RWPE1 (cell line): ENCODE measurements around the gene DOCK9.

ENCODE experiments used
- CTCF ChIA-PET: fragments of 350-600 bp; sonication (Branson Sonifier 250); formaldehyde crosslinking; extraction: SDS; loops from one replicate; lab custom pipeline; 2021; lab: Yijun Ruan, JAX
- POLR2A ChIA-PET: fragments of 400-600 bp; formaldehyde crosslinking; extraction: SDS; loops from one replicate; lab custom pipeline; 2020; ENCODE audit warnings: antibody characterized with exemption; ENCODE audit not compliant: low non-redundant PET; lab: Yijun Ruan, JAX
- DNase-seq: peaks from one replicate; pipeline ENCODE4 v3.0.0; 2012; ENCODE audit warnings: low spot score
- H3K27ac ChIP-seq: fragments of 450-650 bp; 2 replicates; pipeline ENCODE4 v1.5.1; 2017
- CTCF ChIP-seq: fragments of 450-650 bp; conservative IDR thresholded peaks from 2 replicates; pipeline ENCODE4 v1.5.1; 2017; ENCODE audit warnings: low read depth, mild to moderate bottlenecking

DOCK9 gene

GRCh38 chr13:98934243-98934642 is 43.6 kb downstream of the DOCK9 start:
- DNase-seq, result no peak
- no peak overlapping the region for H3K27ac ChIP-seq
- CTCF ChIA-PET, result interaction anchor here (0.5 kb wide), 1 partner anchor 17 kb away, joined by 3 read pairs; no protein-coding TSS in a partner anchor
- TF ChIP-seq CTCF, result no peak
- POLR2A ChIA-PET, result no interaction called here

DNA sequence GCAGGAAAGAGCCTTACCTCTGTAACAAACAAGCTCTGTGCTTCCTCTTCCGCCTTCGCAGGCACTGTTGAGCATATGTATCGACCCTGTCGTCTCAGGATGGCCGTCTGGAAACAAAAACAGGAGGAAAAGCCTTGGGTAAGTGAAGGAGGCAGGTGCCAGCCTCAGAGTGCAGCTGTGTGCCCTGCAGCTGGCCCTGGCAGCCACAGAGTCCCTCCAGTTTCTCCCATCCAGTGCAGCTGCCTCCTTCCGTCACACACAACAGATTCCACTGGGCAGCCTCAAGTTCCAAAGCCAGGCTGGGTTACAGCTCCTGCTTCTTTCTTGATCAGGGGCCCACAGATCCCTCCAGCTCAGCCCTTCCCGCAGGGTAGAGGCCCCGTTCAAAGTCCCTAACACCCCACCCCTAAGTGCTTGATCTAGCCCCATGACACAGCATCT is 47.7 kb downstream of the DOCK9 start:
- POLR2A ChIA-PET, result no interaction called here
- no peak for DNase-seq
- CTCF ChIA-PET, result no interaction called here
- no peak overlapping the region for H3K27ac ChIP-seq
- TF ChIP-seq CTCF, result no peak

DNA sequence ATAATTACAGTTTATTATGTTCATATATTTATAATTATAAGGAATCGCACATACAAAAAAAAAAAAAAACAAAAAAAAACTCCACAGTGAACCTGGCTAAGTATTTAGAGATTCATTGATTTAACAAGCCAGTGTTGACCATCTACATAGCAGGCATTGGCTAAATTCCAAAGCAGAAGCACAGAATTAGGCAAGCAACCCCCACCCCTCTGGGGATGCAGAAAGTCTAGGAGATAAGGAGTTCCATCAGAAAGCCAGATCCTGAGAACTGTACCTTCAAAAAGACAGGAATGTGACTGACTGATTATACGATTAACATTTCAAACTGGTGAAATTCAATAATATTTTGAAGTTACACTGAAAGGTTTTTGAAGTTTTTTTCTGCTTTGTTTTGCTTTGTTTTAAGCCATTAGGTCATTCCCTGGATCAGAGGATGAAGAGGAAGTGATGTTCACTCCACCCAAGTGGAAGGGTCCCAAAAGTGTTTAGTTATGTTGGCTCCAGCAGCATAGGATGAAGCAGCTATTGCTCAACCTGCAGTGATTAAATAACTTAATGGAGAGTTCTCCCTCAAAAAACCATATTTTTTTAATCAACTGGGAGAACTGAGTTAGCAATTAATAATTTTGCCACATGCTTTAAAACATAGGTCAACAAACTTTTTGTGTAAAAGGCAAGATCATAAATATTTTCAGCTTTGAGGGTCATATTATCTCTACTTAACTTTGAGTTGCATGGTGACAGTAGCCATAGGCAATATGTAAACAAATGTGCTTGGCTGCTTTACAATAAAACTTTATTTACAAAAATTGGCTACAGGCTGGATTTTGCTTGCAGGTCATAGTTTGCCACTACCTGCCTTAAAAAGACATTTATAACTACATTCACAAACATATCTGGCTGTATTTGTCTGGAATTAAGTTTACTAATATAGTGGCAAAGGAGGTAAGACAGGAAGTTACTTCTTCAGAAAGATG is 49.6 kb downstream of the DOCK9 start:
- no peak overlapping the region for H3K27ac ChIP-seq
- CTCF ChIA-PET, result no interaction called here
- no peak for DNase-seq
- no peak for TF ChIP-seq CTCF
- POLR2A ChIA-PET, result no interaction called here

GRCh38 chr13:98925949-98926348 is 51.9 kb downstream of the DOCK9 start:
- ChIA-PET POLR2A (no interaction called here), CTCF (no interaction called here)
- no peak for TF ChIP-seq CTCF
- H3K27ac ChIP-seq, result no peak overlapping the region
- no peak for DNase-seq

GRCh38 chr13:98923641-98924397 is 54.0 kb downstream of the DOCK9 start:
- H3K27ac ChIP-seq, result no peak overlapping the region
- CTCF ChIA-PET, result no interaction called here
- POLR2A ChIA-PET, result no interaction called here
- no peak for TF ChIP-seq CTCF
- DNase-seq, result no peak

DNA sequence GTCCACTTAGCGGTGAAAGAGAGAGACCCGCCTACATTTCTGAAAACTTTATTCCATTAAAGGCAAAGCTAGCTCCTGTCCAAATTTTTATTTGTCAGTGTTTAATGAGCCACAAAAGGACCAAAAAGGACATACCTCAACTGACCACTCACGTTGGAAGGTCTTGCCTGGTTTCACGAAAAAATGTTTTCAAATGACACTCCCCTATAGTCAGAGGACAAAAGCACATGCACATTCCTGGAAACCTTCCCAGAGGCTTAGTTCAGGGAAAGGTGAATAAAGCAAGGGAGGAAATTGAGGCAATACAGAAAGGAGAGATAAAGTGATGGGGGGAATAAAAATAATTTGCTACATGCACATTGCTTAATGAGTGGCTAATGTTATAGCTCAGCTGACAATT is 55.6 kb downstream of the DOCK9 start:
- no peak for TF ChIP-seq CTCF

More for the DNA sequence above, 55.6 kb downstream of the DOCK9 start:
- DNase-seq, result no peak
- ChIA-PET POLR2A (no interaction called here), CTCF (no interaction called here)
- H3K27ac ChIP-seq, result no peak overlapping the region
